Stimulated activated CD8-positive, alpha-beta memory T cell treated with anti-CD3 and anti-CD28 coated beads, Interleukin-12 subunit alpha, Interleukin-12 subunit beta, amount 100 ng/mL, for 24 hours (primary cell): ENCODE measurements around the gene PHLDA3.

Source experiments
- DNase-seq: peaks from one replicate; pipeline ENCODE4 v3.0.0-alpha.2; 2020; ENCODE audit errors: extremely low read depth

Gene PHLDA3

DNA sequence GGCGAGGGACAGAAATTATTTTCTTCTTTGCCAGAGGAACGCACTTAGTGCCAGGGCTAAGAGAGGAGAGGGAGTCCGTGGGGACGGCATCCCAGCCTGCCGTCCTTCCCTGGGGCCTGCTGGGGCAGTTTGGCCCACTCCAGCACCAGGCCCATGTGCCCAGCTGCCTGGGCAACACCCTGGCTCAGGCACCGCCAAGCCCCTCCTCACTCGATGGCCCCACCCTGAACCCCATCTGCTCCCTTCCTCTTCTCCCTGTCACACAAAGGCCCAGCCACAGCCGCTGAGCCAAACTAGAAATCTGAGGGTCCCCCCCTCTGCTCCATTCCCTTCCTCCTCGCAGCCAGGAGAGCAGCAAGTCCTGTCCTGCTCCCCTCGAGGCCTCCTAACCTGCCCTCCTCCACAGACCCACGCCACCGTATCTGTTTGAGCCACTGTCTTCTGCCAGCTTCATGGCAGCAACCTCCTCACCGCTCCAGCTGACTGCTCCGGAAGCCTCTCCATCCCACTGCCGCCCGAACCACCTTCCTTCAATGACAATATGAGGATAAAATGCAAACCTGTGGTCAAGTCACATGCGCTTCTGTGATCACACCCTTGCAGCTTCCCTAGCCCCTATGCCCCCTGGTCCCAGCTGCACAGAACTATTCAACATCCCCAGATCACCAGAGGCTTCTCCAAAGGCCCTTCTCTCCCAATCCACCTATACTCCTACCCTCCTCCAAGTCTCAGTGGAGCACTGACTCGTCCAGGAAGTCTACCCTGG, 39.1 kb downstream of the PHLDA3 start:
- DNase-seq: no peak

DNA sequence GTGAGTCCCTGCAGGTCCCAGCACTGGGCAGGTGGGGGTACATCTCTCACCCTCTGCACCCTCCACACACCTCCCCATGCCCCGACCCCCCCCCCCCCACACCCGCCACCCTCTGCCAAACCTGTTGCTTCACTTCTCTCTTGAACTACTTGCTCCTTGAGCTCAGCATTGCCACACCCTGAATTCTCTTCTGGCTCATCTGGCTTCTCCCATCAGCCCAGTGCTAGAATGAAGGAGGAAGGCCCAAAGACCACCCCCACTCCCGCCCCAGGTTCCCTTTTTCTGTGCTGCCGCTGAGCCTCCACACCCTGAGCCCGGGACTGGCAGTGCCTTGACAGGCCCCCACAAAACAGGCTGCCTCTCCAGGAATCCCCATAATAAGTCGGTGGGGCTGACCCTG, 41.0 kb downstream of the PHLDA3 start:
- no peak for DNase-seq

DNA sequence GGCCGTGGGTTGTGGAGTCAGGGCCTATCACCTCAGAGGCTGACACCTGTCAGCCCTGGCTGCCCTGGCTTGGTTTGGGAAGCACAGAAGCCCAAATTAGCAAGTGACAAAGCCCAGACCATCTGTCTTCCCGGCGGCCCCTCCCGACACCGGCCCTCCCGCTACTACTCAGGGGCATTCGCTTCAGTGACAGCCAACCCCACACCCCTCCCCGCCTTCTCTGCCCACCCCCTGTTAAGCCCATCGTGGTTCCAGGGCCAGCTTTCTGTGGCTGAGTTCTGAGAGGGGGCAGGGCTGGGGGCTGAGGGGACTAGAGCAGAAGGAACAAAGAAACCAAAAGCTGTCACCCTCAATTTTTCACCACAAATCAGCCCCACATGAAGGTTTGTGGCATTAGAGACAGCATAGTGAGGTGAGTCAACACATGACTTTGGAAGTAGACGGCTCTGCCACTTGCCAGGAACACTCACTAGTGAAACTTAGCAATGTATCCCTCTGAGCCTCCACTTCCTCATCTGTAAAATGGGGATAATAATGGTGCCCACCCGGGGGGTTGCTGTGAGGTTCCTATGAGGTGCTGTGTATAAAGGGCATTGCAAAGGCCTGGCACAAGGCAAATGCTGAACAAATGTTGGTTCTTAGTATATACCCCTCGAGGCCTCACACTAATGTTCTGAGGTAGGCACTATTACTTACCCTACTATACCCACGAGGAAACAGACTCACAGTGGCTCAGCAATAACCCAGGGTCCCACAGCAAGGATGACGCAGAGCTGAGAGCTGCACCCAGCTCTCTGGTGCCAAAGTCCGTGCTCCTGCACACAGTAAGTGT, 42.3 kb downstream of the PHLDA3 start:
- no peak for DNase-seq

DNA sequence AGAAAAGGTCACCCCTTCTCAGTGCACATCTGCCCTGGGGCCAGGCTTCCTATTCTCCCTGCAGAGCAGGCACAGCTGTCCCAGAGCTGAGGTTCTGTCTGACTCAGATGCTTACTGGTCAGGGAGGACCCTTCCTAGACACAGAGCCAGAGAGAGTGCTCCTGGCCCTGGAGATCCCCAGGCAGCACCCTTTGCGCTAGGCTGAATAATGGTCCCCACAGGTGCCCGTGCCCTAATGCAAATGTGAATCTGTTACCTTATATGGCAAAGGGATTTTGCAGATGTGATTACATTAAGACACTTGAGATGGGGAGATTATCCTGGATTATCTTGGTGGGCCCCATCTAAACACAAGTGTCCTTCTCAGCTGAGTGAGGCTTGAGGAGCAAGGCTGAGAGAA, 44.8 kb downstream of the PHLDA3 start:
- no peak for DNase-seq

DNA sequence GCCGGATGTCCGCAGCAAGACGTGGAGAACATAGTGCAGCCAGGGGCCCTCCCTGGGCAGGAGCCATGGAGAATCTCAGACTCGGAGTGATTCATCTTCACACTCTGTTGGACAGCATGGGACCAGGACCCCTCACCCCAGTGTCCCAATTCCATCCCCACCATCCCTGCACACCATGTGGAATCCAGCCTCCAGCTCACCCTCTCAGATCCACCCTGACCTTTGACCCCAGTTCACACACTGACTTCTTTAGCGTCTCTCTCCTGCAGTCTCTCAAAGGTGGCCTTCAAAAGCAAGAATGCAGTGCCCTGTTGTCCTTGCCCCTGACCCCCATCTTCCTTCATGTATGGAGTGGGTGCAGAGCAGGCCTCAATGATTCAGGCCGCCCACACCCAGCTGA, 45.3 kb downstream of the PHLDA3 start:
- no peak for DNase-seq

DNA sequence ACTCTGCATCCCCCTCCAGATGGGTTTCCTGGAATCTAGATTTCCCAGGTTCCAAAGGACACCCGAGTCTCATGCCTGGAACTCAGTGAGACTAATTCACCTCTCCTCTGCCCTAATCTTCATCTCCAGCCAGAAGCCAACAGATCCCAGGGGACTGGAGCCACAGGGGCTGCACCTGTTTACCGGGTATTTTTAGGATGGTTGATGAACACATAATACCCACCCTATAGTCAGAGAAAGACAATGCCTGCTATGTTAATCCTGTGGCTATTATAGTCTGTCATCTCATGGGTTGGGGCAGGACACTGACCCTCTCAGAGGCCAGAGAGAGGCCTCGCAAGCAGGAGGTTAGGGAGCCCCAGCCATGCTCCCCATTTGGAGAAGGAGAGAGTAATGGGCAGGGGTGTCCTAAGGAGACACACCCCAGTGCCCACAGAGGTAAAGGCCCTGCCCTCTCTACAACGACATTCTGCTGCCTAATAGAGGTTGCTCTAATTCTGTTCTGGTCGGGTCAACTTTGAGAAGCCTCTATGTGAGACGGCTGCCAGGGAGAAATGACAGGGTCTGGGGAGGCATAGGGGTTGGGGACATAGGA, 46.5 kb downstream of the PHLDA3 start:
- DNase-seq: no peak

DNA sequence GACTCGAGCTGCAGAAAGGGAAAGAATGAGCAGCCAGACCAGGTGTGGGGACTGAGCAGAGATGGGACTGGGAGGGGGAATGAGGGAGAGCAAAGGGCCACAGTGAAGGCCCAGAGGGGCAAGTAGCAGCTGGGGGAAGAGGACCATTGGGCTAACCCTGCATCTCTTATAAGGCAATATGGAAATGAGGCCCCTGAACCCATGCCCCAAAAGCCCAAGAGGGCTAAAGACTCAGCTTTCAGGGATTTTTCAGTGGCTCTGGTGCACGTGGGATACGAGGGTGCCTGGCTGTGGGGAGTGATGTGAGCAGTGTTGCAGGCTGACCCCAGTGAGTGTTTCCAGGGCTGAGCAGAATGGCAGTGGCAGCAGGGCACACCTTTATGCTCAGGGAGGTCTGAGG, 47.0 kb downstream of the PHLDA3 start:
- DNase-seq: no peak

DNA sequence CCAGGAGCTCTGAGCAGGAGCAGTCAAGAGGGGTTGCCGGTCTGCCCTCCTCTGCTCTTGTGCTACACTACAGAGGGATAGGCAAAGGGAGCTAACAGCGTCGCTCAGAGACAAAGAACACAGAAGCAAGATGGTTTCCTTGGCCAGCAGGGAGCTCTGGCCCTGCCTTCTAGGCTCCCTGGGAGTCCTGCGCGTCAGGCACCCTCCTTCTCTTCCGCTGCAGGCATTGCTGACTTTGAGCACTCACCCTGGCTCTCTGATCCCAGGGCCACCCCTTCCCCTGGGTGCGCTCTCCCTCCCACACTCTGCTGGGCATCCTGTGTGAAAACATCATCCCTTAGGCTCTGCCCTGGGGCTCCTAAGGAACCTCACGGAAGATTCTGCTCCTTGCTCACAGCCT, 47.9 kb downstream of the PHLDA3 start:
- DNase-seq: no peak

DNA sequence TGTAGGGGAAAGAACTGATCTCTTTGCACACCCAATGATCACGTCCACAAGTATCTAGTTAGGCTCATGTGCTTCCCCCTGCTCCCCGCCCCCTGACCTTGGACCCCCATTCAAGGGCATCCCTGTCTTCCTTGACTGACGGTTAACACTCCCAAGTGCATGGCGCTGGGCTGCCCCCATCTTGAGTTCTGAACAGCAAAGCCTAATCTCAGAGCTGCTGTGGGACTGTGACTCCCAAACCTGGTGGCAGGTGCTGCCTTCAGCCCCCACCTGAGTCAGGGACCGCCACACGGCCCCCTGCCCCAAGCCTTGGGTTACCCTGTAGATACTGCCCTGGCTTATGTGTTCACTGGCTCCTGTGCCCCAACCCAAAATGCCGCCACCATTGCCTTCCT, 48.4 kb downstream of the PHLDA3 start:
- DNase-seq: no peak

DNA sequence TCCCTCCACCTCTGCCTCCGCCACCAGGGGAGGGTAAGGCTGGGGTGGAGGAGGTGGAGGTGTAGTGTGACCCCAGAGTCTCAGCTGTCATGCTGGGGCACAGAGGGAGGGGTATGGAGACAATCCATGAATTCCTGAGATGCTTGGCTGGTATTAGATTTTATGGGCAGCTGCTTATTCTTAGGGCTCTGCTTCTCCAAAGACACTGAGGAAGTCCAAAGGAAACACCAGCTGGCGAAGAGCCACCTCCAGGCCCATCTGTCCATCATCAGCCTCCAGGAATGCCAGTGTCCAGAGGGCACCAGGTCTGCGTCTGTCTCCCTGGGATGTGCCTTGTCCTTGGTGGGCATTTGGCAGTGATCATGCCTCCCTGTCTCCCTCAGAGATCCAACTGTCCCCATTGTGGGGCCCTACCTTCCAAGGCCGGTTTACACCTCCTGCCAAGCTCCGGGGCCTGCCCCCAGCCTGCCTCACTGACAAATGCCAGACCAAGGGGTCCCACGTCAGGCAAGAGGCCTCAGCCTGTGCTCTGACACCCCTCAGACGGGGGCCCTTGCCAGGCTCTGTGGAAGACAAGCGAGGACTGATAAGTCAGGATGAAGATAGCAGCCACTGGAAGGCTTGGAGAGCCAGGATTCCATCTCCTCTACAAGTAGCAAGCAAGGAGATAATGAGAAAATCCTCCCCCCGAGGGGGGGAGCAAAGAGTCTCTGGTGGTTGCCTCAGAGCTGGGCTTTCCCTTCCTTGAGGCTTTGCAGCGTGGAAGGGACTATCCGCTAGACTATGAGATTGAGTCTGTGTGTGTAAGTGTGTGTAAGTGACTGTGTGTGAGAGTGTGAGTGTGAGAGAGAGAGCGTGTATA, 49.0 kb downstream of the PHLDA3 start:
- no peak for DNase-seq

DNA sequence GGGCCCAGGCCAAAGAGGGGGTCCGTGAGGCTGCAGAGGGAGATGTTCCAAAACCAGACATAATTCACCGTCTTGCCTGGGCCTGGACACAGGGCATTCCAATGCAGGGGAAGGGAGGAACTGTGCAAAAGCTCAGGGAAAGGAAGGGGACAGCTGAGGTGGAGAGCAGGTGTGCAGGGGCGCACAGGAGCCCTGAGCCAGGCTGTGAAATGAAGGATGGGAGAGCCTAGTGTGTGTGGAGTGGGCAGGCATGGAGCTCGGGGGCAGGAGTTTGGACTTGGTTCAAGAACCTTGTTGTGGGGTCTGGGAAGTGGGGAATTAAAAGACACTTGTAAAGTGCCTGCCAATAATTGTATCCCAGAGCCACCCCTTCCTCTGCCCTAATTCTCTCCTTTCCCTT, 49.7 kb downstream of the PHLDA3 start:
- no peak for DNase-seq

DNA sequence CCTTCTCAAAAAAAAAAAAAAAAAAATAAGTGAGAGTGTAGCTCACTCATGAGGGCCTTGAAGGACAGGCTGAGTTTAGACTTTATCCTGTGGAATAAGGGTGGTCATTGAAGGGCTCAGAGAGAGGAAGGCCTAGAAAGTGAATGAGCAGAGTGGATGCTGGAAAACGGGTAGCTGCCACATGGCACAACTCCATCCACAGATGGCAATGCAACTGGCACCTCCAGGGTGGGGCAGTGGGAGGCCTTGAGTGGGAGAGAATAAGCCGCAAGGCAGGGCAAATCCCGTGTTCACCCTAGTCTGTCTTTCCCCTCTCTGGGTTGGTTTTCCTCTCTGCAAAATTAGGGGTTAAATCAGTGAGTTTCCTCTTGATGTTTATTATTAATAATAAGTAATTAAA, 50.5 kb downstream of the PHLDA3 start:
- no peak for DNase-seq
